Activated T-cell treated with anti-CD3 and anti-CD28 coated beads, Interleukin-2, amount 50 U/mL, for 4 hours (primary cell): ENCODE data around the gene NFIB. TPM values are rescaled to one million over a fixed set of nuclear protein-coding genes. Genes with fewer than 3 reads are reported as not detected.
A peak's percentile ranks its signal among the peaks of the same experiment; 100 is the strongest.

Experiments used
- ATAC-seq, 2 donors: fragments of 200-7000 bp; cut with Tn5 transposase; one replicate each; pipeline ENCODE4 v1.10.0; 2021
- DNase-seq: peaks from one replicate; pipeline ENCODE4 v3.0.0-alpha.2; 2020
- H3K27me3 Mint-ChIP-seq: one replicate; pipeline ENCODE4 v1.8.0; 2021; ENCODE audit warnings: low read depth, mixed read lengths
- H3K36me3 Mint-ChIP-seq: one replicate; pipeline ENCODE4 v1.8.0; 2022; ENCODE audit warnings: mixed read lengths; ENCODE audit not compliant: insufficient read depth
- H3K4me1 Mint-ChIP-seq: one replicate; pipeline ENCODE4 v1.8.0; 2021; ENCODE audit warnings: low read depth, mixed read lengths
- H3K4me3 Mint-ChIP-seq: one replicate; pipeline ENCODE4 v1.8.0; 2021; ENCODE audit warnings: mild to moderate bottlenecking, moderate library complexity, mixed read lengths
- H3K9me3 Mint-ChIP-seq: one replicate; pipeline ENCODE4 v1.8.0; 2021; ENCODE audit warnings: mixed read lengths
- total RNA-seq, 3 donors: library from RNA; stranded (reverse); gene quantifications; one replicate each; pipeline ENCODE4 v1.2.1, GENCODE V29; 2021

Gene NFIB
- total RNA-seq, 3 donors from 2014 or later = 0.20 to 0.42 (median 0.30) TPM

- Mint-ChIP-seq H3K36me3 (no peaks in the 10 kb centered on the region), H3K27me3 (peaks cover 11% of the 10 kb centered on the region), H3K4me1 (no peaks in the 10 kb centered on the region), H3K9me3 (no peaks in the 10 kb centered on the region), H3K4me3 (no peak overlapping the region)
- DNase-seq = no peak
- ATAC-seq = no peak
Measured at GRCh38 chr9:14340219-14340873, 26.4 kb upstream of the NFIB start.

GRCh38 chr9:14339746-14340145 is 25.8 kb upstream of the NFIB start:
- Mint-ChIP-seq H3K4me3 (no peak overlapping the region), H3K36me3 (no peaks in the 10 kb centered on the region), H3K27me3 (peaks cover 11% of the 10 kb centered on the region), H3K4me1 (no peaks in the 10 kb centered on the region), H3K9me3 (no peaks in the 10 kb centered on the region)
- DNase-seq = no peak
- no peak for ATAC-seq

- DNase-seq (no peak), ATAC-seq (no peak)
- Mint-ChIP-seq H3K9me3 (no peaks in the 10 kb centered on the region), H3K36me3 (no peaks in the 10 kb centered on the region), H3K4me3 (no peak overlapping the region), H3K27me3 (peaks cover 13% of the 10 kb centered on the region), H3K4me1 (no peaks in the 10 kb centered on the region)
Measured at GRCh38 chr9:14337615-14338014, 23.7 kb upstream of the NFIB start.

- H3K4me1 Mint-ChIP-seq = no peaks in the 10 kb centered on the region
- H3K4me3 Mint-ChIP-seq = no peak overlapping the region
- DNase-seq = no peak
- ATAC-seq = no peak
- H3K9me3 Mint-ChIP-seq = no peaks in the 10 kb centered on the region
- H3K36me3 Mint-ChIP-seq = no peaks in the 10 kb centered on the region
- peaks cover 16% of the 10 kb centered on the region for H3K27me3 Mint-ChIP-seq
Measured at GRCh38 chr9:14336244-14336643, 22.3 kb upstream of the NFIB start.

GRCh38 chr9:14331120-14331519 is 17.2 kb upstream of the NFIB start:
- no peaks in the 10 kb centered on the region for H3K9me3 Mint-ChIP-seq
- H3K4me3 Mint-ChIP-seq = no peak overlapping the region
- no peaks in the 10 kb centered on the region for H3K4me1 Mint-ChIP-seq
- H3K36me3 Mint-ChIP-seq = no peaks in the 10 kb centered on the region
- ATAC-seq (no peak), DNase-seq (no peak)
- H3K27me3 Mint-ChIP-seq = peaks cover 21% of the 10 kb centered on the region

GRCh38 chr9:14327036-14327435 is 13.1 kb upstream of the NFIB start:
- ATAC-seq (no peak), DNase-seq (no peak)
- peaks cover 17% of the 10 kb centered on the region for H3K27me3 Mint-ChIP-seq
- no peaks in the 10 kb centered on the region for H3K36me3 Mint-ChIP-seq
- H3K4me3 Mint-ChIP-seq = no peak overlapping the region
- no peaks in the 10 kb centered on the region for H3K9me3 Mint-ChIP-seq
- H3K4me1 Mint-ChIP-seq = peaks cover 6% of the 10 kb centered on the region

- Mint-ChIP-seq H3K4me3 (no peak overlapping the region), H3K27me3 (peaks cover 21% of the 10 kb centered on the region), H3K4me1 (peaks cover 13% of the 10 kb centered on the region), H3K9me3 (no peaks in the 10 kb centered on the region), H3K36me3 (no peaks in the 10 kb centered on the region)
- no peak for DNase-seq
- peak; percentile 49 to 55 for ATAC-seq
Measured at GRCh38 chr9:14326264-14326826, 12.4 kb upstream of the NFIB start.

GRCh38 chr9:14325147-14325546 is 11.2 kb upstream of the NFIB start:
- DNase-seq = no peak
- no peaks in the 10 kb centered on the region for H3K9me3 Mint-ChIP-seq
- peaks cover 23% of the 10 kb centered on the region for H3K4me1 Mint-ChIP-seq
- H3K4me3 Mint-ChIP-seq = no peak overlapping the region
- no peak for ATAC-seq
- no peaks in the 10 kb centered on the region for H3K36me3 Mint-ChIP-seq
- H3K27me3 Mint-ChIP-seq = peaks cover 31% of the 10 kb centered on the region

- Mint-ChIP-seq H3K4me1 (peaks cover 23% of the 10 kb centered on the region), H3K9me3 (no peaks in the 10 kb centered on the region), H3K4me3 (no peak overlapping the region), H3K27me3 (peaks cover 29% of the 10 kb centered on the region), H3K36me3 (no peaks in the 10 kb centered on the region)
- ATAC-seq (no peak), DNase-seq (no peak)
Measured at GRCh38 chr9:14323985-14324650, 10.2 kb upstream of the NFIB start.

- Mint-ChIP-seq H3K4me1 (peaks cover 23% of the 10 kb centered on the region), H3K27me3 (peaks cover 31% of the 10 kb centered on the region), H3K9me3 (no peaks in the 10 kb centered on the region), H3K36me3 (no peaks in the 10 kb centered on the region), H3K4me3 (peak overlapping the region; percentile 80)
- DNase-seq (no peak), ATAC-seq (no peak)
Measured at GRCh38 chr9:14323083-14323971, 9.4 kb upstream of the NFIB start.

- Mint-ChIP-seq H3K27me3 (peaks cover 32% of the 10 kb centered on the region), H3K9me3 (no peaks in the 10 kb centered on the region), H3K36me3 (no peaks in the 10 kb centered on the region), H3K4me3 (peak overlapping the region; percentile 81), H3K4me1 (peaks cover 23% of the 10 kb centered on the region)
- peak; percentile 89 for ATAC-seq
- peak; percentile 53 for DNase-seq
Measured at GRCh38 chr9:14322211-14323082, 8.5 kb upstream of the NFIB start.

- no peaks in the 10 kb centered on the region for H3K9me3 Mint-ChIP-seq
- ATAC-seq (no peak), DNase-seq (no peak)
- no peaks in the 10 kb centered on the region for H3K36me3 Mint-ChIP-seq
- H3K27me3 Mint-ChIP-seq = peaks cover 38% of the 10 kb centered on the region
- H3K4me1 Mint-ChIP-seq = peaks cover 23% of the 10 kb centered on the region
- H3K4me3 Mint-ChIP-seq = peak overlapping the region; percentile 81
Measured at GRCh38 chr9:14321517-14322130, 7.7 kb upstream of the NFIB start.
